Measurements from ENCODE around the gene IL1RAPL1. TPM values are rescaled to one million over a fixed set of nuclear protein-coding genes. Genes with fewer than 3 reads are reported as not detected.

The IL1RAPL1 gene
- total RNA-seq, 1 donor from 2014 or later = not detected

DNA sequence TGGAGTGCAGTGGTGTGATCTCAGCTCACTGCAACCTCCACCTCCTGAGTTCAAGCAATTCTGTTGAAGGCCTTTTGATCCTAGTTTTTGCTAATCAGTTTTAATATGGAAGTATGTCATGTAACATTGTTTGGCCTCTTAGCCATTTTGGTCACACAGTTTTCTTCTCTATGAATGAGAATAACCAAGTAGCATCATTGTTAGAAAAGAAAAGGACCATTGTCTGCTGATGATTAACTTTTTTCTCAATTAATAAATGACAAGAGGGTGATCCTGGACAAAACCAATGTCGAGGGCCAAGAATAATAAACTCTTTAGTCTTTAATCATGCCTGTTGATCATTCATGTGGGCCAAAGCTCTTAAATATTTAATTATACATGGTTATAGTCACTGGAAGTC lies 1338.8 kb downstream of the IL1RAPL1 start:
- DNase-seq (ENCODE audit: low read depth) = no peak
- FAIRE-seq = no peak
- no peaks in the 10 kb centered on the region for H3K27me3 ChIP-seq (ENCODE audit: control insufficient read depth, insufficient read depth, low read length)
- no peak overlapping the region for H3K4me3 ChIP-seq (ENCODE audit: low read depth, low read length)
- H3K36me3 ChIP-seq (ENCODE audit: control insufficient read depth, insufficient read depth, low read length) = no peaks in the 10 kb centered on the region
- TF ChIP-seq CTCF (IDR thresholded peaks at IDR 0.05; ENCODE audit: insufficient read depth, low read length, severe bottlenecking) = no peak

DNA sequence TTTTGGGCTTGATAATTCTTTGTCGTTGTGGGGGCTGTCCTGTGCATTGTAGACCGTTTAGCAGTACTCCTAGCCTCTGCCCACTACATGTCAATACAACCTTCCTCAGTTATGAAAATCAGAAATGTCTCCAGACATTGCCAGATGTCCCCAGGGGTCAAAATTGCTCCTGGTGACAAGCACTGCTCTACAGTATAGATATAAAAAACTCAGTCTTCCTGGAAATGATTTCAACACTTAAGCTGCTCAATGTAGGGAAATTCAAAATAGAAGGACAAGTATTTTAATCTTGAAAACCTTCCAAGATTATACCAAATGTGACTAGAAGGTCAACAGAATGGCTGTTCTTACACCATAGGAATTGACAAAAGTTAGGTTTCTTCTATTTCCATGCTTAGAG lies 1339.4 kb downstream of the IL1RAPL1 start:
- Histone ChIP-seq H3K27me3 (ENCODE audit: control insufficient read depth, insufficient read depth, low read length) (no peaks in the 10 kb centered on the region), H3K4me3 (ENCODE audit: low read depth, low read length) (no peak overlapping the region), H3K36me3 (ENCODE audit: control insufficient read depth, insufficient read depth, low read length) (no peaks in the 10 kb centered on the region)
- FAIRE-seq (no peak), DNase-seq (ENCODE audit: low read depth) (no peak)
- no peak for TF ChIP-seq CTCF (IDR thresholded peaks at IDR 0.05; ENCODE audit: insufficient read depth, low read length, severe bottlenecking)

- no peaks in the 10 kb centered on the region for H3K36me3 ChIP-seq (ENCODE audit: control insufficient read depth, insufficient read depth, low read length)
- no peaks in the 10 kb centered on the region for H3K27me3 ChIP-seq (ENCODE audit: control insufficient read depth, insufficient read depth, low read length)
- no peak overlapping the region for H3K4me3 ChIP-seq (ENCODE audit: low read depth, low read length)
- no peak for TF ChIP-seq CTCF (IDR thresholded peaks at IDR 0.05; ENCODE audit: insufficient read depth, low read length, severe bottlenecking)
- no peak for FAIRE-seq
- DNase-seq (ENCODE audit: low read depth) = no peak
Measured at GRCh38 chrX:29935455-29935854, 1348.2 kb downstream of the IL1RAPL1 start.

DNA sequence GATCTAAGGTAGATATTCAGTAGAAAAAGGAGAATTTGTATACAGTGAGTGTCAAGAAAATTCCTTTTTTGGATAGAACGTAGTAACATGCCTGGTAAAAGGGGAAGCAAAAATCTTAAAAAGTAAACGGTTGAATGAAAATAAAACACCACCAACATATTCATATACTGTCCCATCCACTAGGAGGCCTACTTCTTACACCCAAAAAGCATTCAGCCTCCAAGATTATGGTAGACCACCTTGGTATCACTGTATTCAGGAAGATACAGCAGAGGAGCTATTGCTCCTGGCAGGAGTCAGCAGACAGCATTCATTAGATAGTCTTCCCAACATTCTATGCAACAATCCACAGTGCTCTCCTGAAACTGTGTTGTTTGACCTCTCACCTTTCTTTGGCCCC lies 1353.5 kb downstream of the IL1RAPL1 start:
- TF ChIP-seq CTCF (IDR thresholded peaks at IDR 0.05; ENCODE audit: insufficient read depth, low read length, severe bottlenecking) = no peak
- H3K36me3 ChIP-seq (ENCODE audit: control insufficient read depth, insufficient read depth, low read length) = no peaks in the 10 kb centered on the region
- H3K4me3 ChIP-seq (ENCODE audit: low read depth, low read length) = no peak overlapping the region
- H3K27me3 ChIP-seq (ENCODE audit: control insufficient read depth, insufficient read depth, low read length) = no peaks in the 10 kb centered on the region
- FAIRE-seq (no peak), DNase-seq (ENCODE audit: low read depth) (no peak)

GRCh38 chrX:29941287-29941686 lies 1354.0 kb downstream of the IL1RAPL1 start:
- no peak for TF ChIP-seq CTCF (IDR thresholded peaks at IDR 0.05; ENCODE audit: insufficient read depth, low read length, severe bottlenecking)
- FAIRE-seq (no peak), DNase-seq (ENCODE audit: low read depth) (no peak)
- no peaks in the 10 kb centered on the region for H3K27me3 ChIP-seq (ENCODE audit: control insufficient read depth, insufficient read depth, low read length)
- H3K36me3 ChIP-seq (ENCODE audit: control insufficient read depth, insufficient read depth, low read length) = no peaks in the 10 kb centered on the region
- no peak overlapping the region for H3K4me3 ChIP-seq (ENCODE audit: low read depth, low read length)

GRCh38 chrX:29947225-29947624 lies 1360.0 kb downstream of the IL1RAPL1 start:
- no peak for DNase-seq (ENCODE audit: low read depth)
- Histone ChIP-seq H3K36me3 (ENCODE audit: control insufficient read depth, insufficient read depth, low read length) (no peaks in the 10 kb centered on the region), H3K4me3 (ENCODE audit: low read depth, low read length) (no peak overlapping the region), H3K27me3 (ENCODE audit: control insufficient read depth, insufficient read depth, low read length) (no peaks in the 10 kb centered on the region)
- no peak for TF ChIP-seq CTCF (IDR thresholded peaks at IDR 0.05; ENCODE audit: insufficient read depth, low read length, severe bottlenecking)
- FAIRE-seq = no peak

All from bronchial epithelial cell (primary cell).